ENCODE measurements around the gene PAX5. TPM values are rescaled to one million over a fixed set of nuclear protein-coding genes. Genes with fewer than 3 reads are reported as not detected.

The PAX5 gene
- total RNA-seq, 1 experiment from 2014 or later = 6.6 TPM

GRCh38 chr9:36938617-36939016 is 95.5 kb downstream of the PAX5 start (continued):
- TF ChIP-seq FOXP4 (CRISPR knock-in tag; IDR thresholded peaks at IDR 0.05) (no peak), ATF2 (CRISPR knock-in tag; IDR thresholded peaks at IDR 0.05; ENCODE audit: borderline replicate concordance, low read depth) (no peak), ETV6 (CRISPR knock-in tag; IDR thresholded peaks at IDR 0.05) (no peak), OVOL2 (CRISPR knock-in tag; IDR thresholded peaks at IDR 0.05; ENCODE audit: borderline replicate concordance) (no peak), ZNF281 (CRISPR knock-in tag; IDR thresholded peaks at IDR 0.05) (no peak), TCF7 (CRISPR knock-in tag; IDR thresholded peaks at IDR 0.05; ENCODE audit: low read depth) (no peak)

GRCh38 chr9:36937951-36938350 is 96.1 kb downstream of the PAX5 start:
- Mint-ChIP-seq H3K4me3 (no peak overlapping the region), H3K4me1 (peaks cover 36% of the 10 kb centered on the region), H3K9me3 (no peaks in the 10 kb centered on the region), H3K27ac (no peak overlapping the region), H3K27me3 (ENCODE audit: low read depth) (no peaks in the 10 kb centered on the region), H3K36me3 (no peaks in the 10 kb centered on the region)
- ChIA-PET POLR2A (no interaction called here), CTCF (interaction anchor here (1.0 to 2.4 kb wide), 5 partner anchors 31 to 82 kb away, joined by 3 to 8 read pairs (median 6); no protein-coding TSS in a partner anchor)
- no peak for DNase-seq (ENCODE audit: low spot score)
- no peak for ATAC-seq
- no peak for TF ChIP-seq JAZF1 (CRISPR knock-in tag; IDR thresholded peaks at IDR 0.05)
- TF ChIP-seq, protein P1, sequence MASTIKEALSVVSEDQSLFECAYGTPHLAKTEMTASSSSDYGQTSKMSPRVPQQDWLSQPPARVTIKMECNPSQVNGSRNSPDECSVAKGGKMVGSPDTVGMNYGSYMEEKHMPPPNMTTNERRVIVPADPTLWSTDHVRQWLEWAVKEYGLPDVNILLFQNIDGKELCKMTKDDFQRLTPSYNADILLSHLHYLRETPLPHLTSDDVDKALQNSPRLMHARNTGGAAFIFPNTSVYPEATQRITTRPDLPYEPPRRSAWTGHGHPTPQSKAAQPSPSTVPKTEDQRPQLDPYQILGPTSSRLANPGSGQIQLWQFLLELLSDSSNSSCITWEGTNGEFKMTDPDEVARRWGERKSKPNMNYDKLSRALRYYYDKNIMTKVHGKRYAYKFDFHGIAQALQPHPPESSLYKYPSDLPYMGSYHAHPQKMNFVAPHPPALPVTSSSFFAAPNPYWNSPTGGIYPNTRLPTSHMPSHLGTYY (CRISPR knock-in tag; IDR thresholded peaks at IDR 0.05) = no peak
- no peak for TF ChIP-seq ZNF281 (CRISPR knock-in tag; IDR thresholded peaks at IDR 0.05)
- TF ChIP-seq SOX15 (CRISPR knock-in tag; IDR thresholded peaks at IDR 0.05) = no peak
- TF ChIP-seq CREB1 (CRISPR knock-in tag; IDR thresholded peaks at IDR 0.05) = no peak
- TF ChIP-seq SMAD4 (CRISPR knock-in tag; IDR thresholded peaks at IDR 0.05) = no peak
- TF ChIP-seq AFF4 (CRISPR knock-in tag; IDR thresholded peaks at IDR 0.05; ENCODE audit: borderline replicate concordance) = no peak
- TF ChIP-seq, protein P2, sequence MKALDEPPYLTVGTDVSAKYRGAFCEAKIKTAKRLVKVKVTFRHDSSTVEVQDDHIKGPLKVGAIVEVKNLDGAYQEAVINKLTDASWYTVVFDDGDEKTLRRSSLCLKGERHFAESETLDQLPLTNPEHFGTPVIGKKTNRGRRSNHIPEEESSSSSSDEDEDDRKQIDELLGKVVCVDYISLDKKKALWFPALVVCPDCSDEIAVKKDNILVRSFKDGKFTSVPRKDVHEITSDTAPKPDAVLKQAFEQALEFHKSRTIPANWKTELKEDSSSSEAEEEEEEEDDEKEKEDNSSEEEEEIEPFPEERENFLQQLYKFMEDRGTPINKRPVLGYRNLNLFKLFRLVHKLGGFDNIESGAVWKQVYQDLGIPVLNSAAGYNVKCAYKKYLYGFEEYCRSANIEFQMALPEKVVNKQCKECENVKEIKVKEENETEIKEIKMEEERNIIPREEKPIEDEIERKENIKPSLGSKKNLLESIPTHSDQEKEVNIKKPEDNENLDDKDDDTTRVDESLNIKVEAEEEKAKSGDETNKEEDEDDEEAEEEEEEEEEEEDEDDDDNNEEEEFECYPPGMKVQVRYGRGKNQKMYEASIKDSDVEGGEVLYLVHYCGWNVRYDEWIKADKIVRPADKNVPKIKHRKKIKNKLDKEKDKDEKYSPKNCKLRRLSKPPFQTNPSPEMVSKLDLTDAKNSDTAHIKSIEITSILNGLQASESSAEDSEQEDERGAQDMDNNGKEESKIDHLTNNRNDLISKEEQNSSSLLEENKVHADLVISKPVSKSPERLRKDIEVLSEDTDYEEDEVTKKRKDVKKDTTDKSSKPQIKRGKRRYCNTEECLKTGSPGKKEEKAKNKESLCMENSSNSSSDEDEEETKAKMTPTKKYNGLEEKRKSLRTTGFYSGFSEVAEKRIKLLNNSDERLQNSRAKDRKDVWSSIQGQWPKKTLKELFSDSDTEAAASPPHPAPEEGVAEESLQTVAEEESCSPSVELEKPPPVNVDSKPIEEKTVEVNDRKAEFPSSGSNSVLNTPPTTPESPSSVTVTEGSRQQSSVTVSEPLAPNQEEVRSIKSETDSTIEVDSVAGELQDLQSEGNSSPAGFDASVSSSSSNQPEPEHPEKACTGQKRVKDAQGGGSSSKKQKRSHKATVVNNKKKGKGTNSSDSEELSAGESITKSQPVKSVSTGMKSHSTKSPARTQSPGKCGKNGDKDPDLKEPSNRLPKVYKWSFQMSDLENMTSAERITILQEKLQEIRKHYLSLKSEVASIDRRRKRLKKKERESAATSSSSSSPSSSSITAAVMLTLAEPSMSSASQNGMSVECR (CRISPR knock-in tag; IDR thresholded peaks at IDR 0.05; ENCODE audit: borderline replicate concordance) = no peak

Measured in WTC11 (cell line).